SK-N-DZ (cell line): ENCODE data around the gene SLC23A1.

Experiments used
- DNase-seq: peaks from one replicate; pipeline ENCODE4 v3.0.0-alpha.2; 2015; ENCODE audit warnings: low spot score

The SLC23A1 gene

GRCh38 chr5:139407517-139407916 lies 24.4 kb upstream of the SLC23A1 start:
- no peak for DNase-seq

GRCh38 chr5:139406963-139407362 lies 23.9 kb upstream of the SLC23A1 start:
- no peak for DNase-seq

- peak; percentile 33 for DNase-seq
These were observed 21.4 kb upstream of the SLC23A1 start for GRCh38 chr5:139404484-139404840.

GRCh38 chr5:139403787-139404483 lies 20.8 kb upstream of the SLC23A1 start, which contains the start of gene SPATA24:
SPATA24 (minus strand) TSS chr5:139404089; CDS start chr5:139404060, 29 bp downstream.
- DNase-seq: peak; percentile 96

GRCh38 chr5:139403418-139403786 lies 20.3 kb upstream of the SLC23A1 start:
- DNase-seq: no peak

- peak; percentile 52 for DNase-seq
These were observed 19.6 kb upstream of the SLC23A1 start for GRCh38 chr5:139402561-139403158.

GRCh38 chr5:139401546-139401945 lies 18.4 kb upstream of the SLC23A1 start:
- DNase-seq: no peak

- DNase-seq: no peak
These were observed 16.5 kb upstream of the SLC23A1 start for GRCh38 chr5:139399501-139400121.

- no peak for DNase-seq
These were observed 14.8 kb upstream of the SLC23A1 start for GRCh38 chr5:139397921-139398320.

GRCh38 chr5:139396691-139397090 lies 13.6 kb upstream of the SLC23A1 start:
- no peak for DNase-seq

- no peak for DNase-seq
These were observed 12.9 kb upstream of the SLC23A1 start for GRCh38 chr5:139395844-139396640.

GRCh38 chr5:139394654-139395566 lies 11.8 kb upstream of the SLC23A1 start, which contains the start of gene PROB1:
PROB1 (minus strand) TSS chr5:139395104; CDS start chr5:139395081, 23 bp downstream.
- DNase-seq: no peak

- no peak for DNase-seq
These were observed 11.1 kb upstream of the SLC23A1 start for GRCh38 chr5:139394123-139394653.

GRCh38 chr5:139393497-139394122 lies 10.5 kb upstream of the SLC23A1 start:
- no peak for DNase-seq

GRCh38 chr5:139392678-139393496 lies 9.8 kb upstream of the SLC23A1 start:
- peak; percentile 68 for DNase-seq

GRCh38 chr5:139392324-139392677 lies 9.2 kb upstream of the SLC23A1 start:
- no peak for DNase-seq

GRCh38 chr5:139391570-139392323 lies 8.7 kb upstream of the SLC23A1 start:
- DNase-seq: no peak
